PFSK-1 (cell line): ENCODE results near the gene CCDC27.

ENCODE experiments used
- FOXP2 ChIP-seq: optimal IDR thresholded peaks from 2 replicates; pipeline ENCODE3; 2011; ENCODE audit warnings: borderline replicate concordance, control low read depth, inconsistent platforms; ENCODE audit not compliant: insufficient read depth; ENCODE audit errors: extremely low read length, extremely low read depth
- POLR2AphosphoS5 ChIP-seq: IDR thresholded peaks from 2 replicates; pipeline ENCODE4 v1.6.1; 2012; ENCODE audit warnings: low read depth, mild to moderate bottlenecking, control low read depth, low read length, moderate library complexity
- REST ChIP-seq, 2 experiments: IDR thresholded peaks; 2 replicates each; pipeline versions ENCODE4 v1.6.1 to v1.8.0; 2011 to 2012; ENCODE audit warnings: low read depth in 2 of 2, low read length in 2 of 2, control low read depth in 1 of 2, inconsistent platforms in 1 of 2, mild to moderate bottlenecking in 1 of 2, moderate library complexity in 1 of 2; ENCODE audit not compliant: insufficient read depth in 1 of 2
- SIN3A ChIP-seq: IDR thresholded peaks from 2 replicates; pipeline ENCODE4 v1.6.1; 2012; ENCODE audit warnings: mild to moderate bottlenecking, low read length, moderate library complexity, borderline replicate concordance; ENCODE audit not compliant: insufficient read depth
- TAF1 ChIP-seq: IDR thresholded peaks from 2 replicates; pipeline ENCODE4 v1.6.1; 2012; ENCODE audit warnings: low read length, control low read depth, borderline replicate concordance; ENCODE audit not compliant: insufficient read depth

GRCh38 chr1:3777078-3777547 lies 24.9 kb downstream of the CCDC27 start:
- TF ChIP-seq REST (IDR thresholded peaks at IDR 0.05; ENCODE audit: insufficient read depth in 1 of 2, low read depth in 2 of 2, low read length in 2 of 2): no peak
- TF ChIP-seq POLR2AphosphoS5: no peak
- no peak for TF ChIP-seq TAF1
- TF ChIP-seq FOXP2: no peak
- TF ChIP-seq SIN3A: no peak
